ENCODE measurements around the gene C19orf25. TPM values are rescaled to one million over a fixed set of nuclear protein-coding genes. Genes with fewer than 3 reads are reported as not detected.
"Not testable (repeated sequence)": the region's sequence is repeated elsewhere in the genome, so short reads cannot be mapped to it uniquely, and the experiment has no call there.

Gene C19orf25
- total RNA-seq, 1 donor from 2014 or later, result 18.6 TPM

- DNase-seq, result no peak
These were observed 2.9 kb upstream of the C19orf25 start for GRCh38 chr19:1481893-1482360.

- no peak for DNase-seq
These were observed 2.3 kb upstream of the C19orf25 start for GRCh38 chr19:1481224-1481892.

- DNase-seq, result not testable (repeated sequence)
These were observed 2.0 kb downstream of the C19orf25 start for GRCh38 chr19:1477056-1477455.

- DNase-seq, result no peak
These were observed 3.1 kb downstream of the C19orf25 start for GRCh38 chr19:1475751-1476437.

GRCh38 chr19:1474765-1475351 lies 4.2 kb downstream of the C19orf25 start:
- no peak for DNase-seq

GRCh38 chr19:1474011-1474764 lies 4.8 kb downstream of the C19orf25 start:
- DNase-seq, result no peak

GRCh38 chr19:1473085-1473851 lies 5.7 kb downstream of the C19orf25 start:
- no peak for DNase-seq

GRCh38 chr19:1472231-1473084 lies 6.6 kb downstream of the C19orf25 start:
- no peak for DNase-seq

GRCh38 chr19:1471515-1472160 lies 7.4 kb downstream of the C19orf25 start:
- no peak for DNase-seq

- DNase-seq, result no peak
These were observed 8.0 kb downstream of the C19orf25 start for GRCh38 chr19:1471010-1471514.

GRCh38 chr19:1470305-1471009 lies 8.6 kb downstream of the C19orf25 start:
- no peak for DNase-seq

- DNase-seq, result no peak
These were observed 9.0 kb downstream of the C19orf25 start for GRCh38 chr19:1470055-1470304.

- no peak for DNase-seq
These were observed 9.6 kb downstream of the C19orf25 start for GRCh38 chr19:1469255-1470054.

GRCh38 chr19:1468821-1469254 lies 10.2 kb downstream of the C19orf25 start:
- no peak for DNase-seq

- no peak for DNase-seq
These were observed 10.7 kb downstream of the C19orf25 start for GRCh38 chr19:1468274-1468820.

- no peak for DNase-seq
These were observed 11.3 kb downstream of the C19orf25 start for GRCh38 chr19:1467490-1468273.

- DNase-seq, result no peak
These were observed 11.9 kb downstream of the C19orf25 start for GRCh38 chr19:1467215-1467489.
